H1 (cell line): ENCODE results near the gene SMURF2. TPM values are rescaled to one million over a fixed set of nuclear protein-coding genes. Genes with fewer than 3 reads are reported as not detected.
"Not testable (repeated sequence)": the region's sequence is repeated elsewhere in the genome, so short reads cannot be mapped to it uniquely, and the experiment has no call there.

ENCODE experiments used
- CTCF ChIA-PET: fragments of 300-600 bp; sonication (Branson Sonifier 250); formaldehyde crosslinking; loops from one replicate; lab custom pipeline; 2021; ENCODE audit not compliant: partially characterized antibody; lab: Charles Lee
- POLR2A ChIA-PET: fragments of 300-600 bp; sonication (Branson Sonifier 250); formaldehyde crosslinking; loops from one replicate; lab custom pipeline; 2021; ENCODE audit warnings: inconsistent platforms; ENCODE audit not compliant: partially characterized antibody; lab: Charles Lee
- DNase-seq, 2 experiments: peaks; one replicate each; pipeline versions ENCODE4 v3.0.0 to v3.0.0-alpha.2; 2010 to 2022; ENCODE audit warnings: low spot score in 2 of 2, low read depth in 1 of 2, mixed read lengths in 1 of 2
- FAIRE-seq: peaks from 2 replicates; lab custom pipeline; 2011; peaks lifted over from hg19 to GRCh38; lab: Jason Lieb, UNC
- H2AFZ ChIP-seq: 2 replicates; pipeline ENCODE4 v1.8.1; 2012; ENCODE audit warnings: low read length, inconsistent platforms
- H2AK5ac ChIP-seq: 2 replicates; pipeline ENCODE4 v1.6.1; 2013; ENCODE audit warnings: low read depth, low read length
- H2BK120ac ChIP-seq: replicated peaks from 2 replicates; pipeline ENCODE3; 2013; ENCODE audit warnings: low read depth, low read length, inconsistent platforms
- H2BK12ac ChIP-seq: 2 replicates; pipeline ENCODE4 v1.6.1; 2013; ENCODE audit warnings: low read depth, low read length
- H2BK15ac ChIP-seq: 2 replicates; pipeline ENCODE4 v1.6.1; 2013; ENCODE audit warnings: low read length
- H2BK20ac ChIP-seq: 2 replicates; pipeline ENCODE4 v1.6.1; 2013; ENCODE audit warnings: low read length
- H2BK5ac ChIP-seq: 2 replicates; pipeline ENCODE4 v1.6.1; 2013; ENCODE audit warnings: low read depth, low read length
- H3K14ac ChIP-seq: 2 replicates; pipeline ENCODE4 v1.6.1; 2013; ENCODE audit warnings: inconsistent platforms; ENCODE audit not compliant: insufficient read length
- H3K18ac ChIP-seq: 2 replicates; pipeline ENCODE4 v1.6.1; 2013; ENCODE audit warnings: low read length; ENCODE audit errors: extremely low read depth
- H3K23ac ChIP-seq: 2 replicates; pipeline ENCODE4 v1.6.1; 2013; ENCODE audit warnings: inconsistent platforms; ENCODE audit not compliant: insufficient read length
- H3K23me2 ChIP-seq: 2 replicates; pipeline ENCODE4 v1.6.1; 2013; ENCODE audit warnings: low read depth, low read length
- H3K27ac ChIP-seq: 2 replicates; pipeline ENCODE4 v1.6.1; 2011; ENCODE audit warnings: low read depth, low read length, inconsistent platforms
- H3K27me3 ChIP-seq, 4 experiments: replicated peaks in 1 of 4; 1 replicate in 1 of 4; 2 replicates in 3 of 4; pipeline versions ENCODE4 v1.6.1 to v1.8.1; 2011 to 2013; ENCODE audit warnings: low read length in 3 of 4, mild to moderate bottlenecking in 3 of 4, inconsistent platforms in 2 of 4, mixed read lengths in 2 of 4, moderate library complexity in 1 of 4; ENCODE audit not compliant: control insufficient read depth in 3 of 4, insufficient read depth in 3 of 4; ENCODE audit errors: extremely low read depth in 1 of 4
- H3K36me3 ChIP-seq, 4 experiments: 2 replicates each; pipeline versions ENCODE4 v1.6.1 to v1.8.1; 2011 to 2013; ENCODE audit warnings: mild to moderate bottlenecking in 4 of 4, low read length in 3 of 4, moderate library complexity in 2 of 4, control low read depth in 1 of 4, inconsistent platforms in 1 of 4; ENCODE audit not compliant: insufficient read depth in 4 of 4, control insufficient read depth in 2 of 4
- H3K4ac ChIP-seq: replicated peaks from 2 replicates; pipeline ENCODE3; 2013; ENCODE audit warnings: low read length, low read depth, mixed read lengths, inconsistent platforms; ENCODE audit not compliant: insufficient read length
- H3K4me1 ChIP-seq, 4 experiments: replicated peaks in 1 of 4; 1 replicate in 1 of 4; 2 replicates in 3 of 4; pipeline versions ENCODE4 v1.6.1 to v1.8.1; 2011 to 2013; ENCODE audit warnings: low read length in 3 of 4, inconsistent platforms in 2 of 4, mixed read lengths in 1 of 4; ENCODE audit not compliant: insufficient read depth in 4 of 4, control insufficient read depth in 3 of 4
- H3K4me2 ChIP-seq, 2 experiments: 2 replicates each; pipeline versions ENCODE4 v1.6.1 to v1.8.1; 2011 to 2013; ENCODE audit warnings: low read depth in 2 of 2, low read length in 2 of 2, control low read depth in 1 of 2, inconsistent platforms in 1 of 2, mild to moderate bottlenecking in 1 of 2; ENCODE audit not compliant: insufficient read depth in 1 of 2
- H3K4me3 ChIP-seq, 4 experiments: fragments of 200-600, 300-600 bp in 1 of 4; sonication (generic), shearing (Covaris generic), sonication (Bioruptor Twin) in 1 of 4; 2 replicates each; pipeline versions ENCODE4 v1.5.1 to v1.8.1; 2011 to 2016; ENCODE audit warnings: low read length in 4 of 4, low read depth in 3 of 4, control low read depth in 2 of 4, inconsistent platforms in 2 of 4, mild to moderate bottlenecking in 2 of 4, mixed read lengths in 1 of 4, moderate library complexity in 1 of 4; ENCODE audit not compliant: insufficient read depth in 2 of 4; ENCODE audit errors: extremely low read depth in 1 of 4
- H3K56ac ChIP-seq: replicated peaks from 2 replicates; pipeline ENCODE3; 2013; ENCODE audit warnings: low read depth, mild to moderate bottlenecking, mixed read lengths, low read length, inconsistent platforms; ENCODE audit not compliant: insufficient read length
- H3K79me1 ChIP-seq: 2 replicates; pipeline ENCODE4 v1.6.1; 2013; ENCODE audit warnings: low read depth, low read length, control low read depth
- H3K79me2 ChIP-seq, 2 experiments: 2 replicates each; pipeline versions ENCODE4 v1.6.1 to v1.8.1; 2012 to 2013; ENCODE audit warnings: low read length in 2 of 2, mild to moderate bottlenecking in 2 of 2, inconsistent platforms in 1 of 2; ENCODE audit not compliant: insufficient read depth in 2 of 2, control insufficient read depth in 1 of 2
- H3K9ac ChIP-seq, 4 experiments: replicated peaks in 1 of 4; 1 replicate in 1 of 4; 2 replicates in 3 of 4; pipeline versions ENCODE4 v1.6.1 to v1.8.1; 2011 to 2013; ENCODE audit warnings: low read depth in 3 of 4, low read length in 3 of 4, control low read depth in 2 of 4, mild to moderate bottlenecking in 2 of 4, moderate library complexity in 2 of 4, inconsistent platforms in 1 of 4; ENCODE audit errors: extremely low read depth in 1 of 4
- H3K9me3 ChIP-seq, 2 experiments: 2 replicates each; pipeline versions ENCODE4 v1.6.1 to v1.8.1; 2012 to 2013; ENCODE audit warnings: mild to moderate bottlenecking in 2 of 2, moderate library complexity in 2 of 2, control low read depth in 1 of 2, inconsistent platforms in 1 of 2, low read depth in 1 of 2, low read length in 1 of 2, mixed read lengths in 1 of 2; ENCODE audit not compliant: insufficient read depth in 2 of 2
- H4K20me1 ChIP-seq, 2 experiments: replicated peaks in 1 of 2; 2 replicates each; pipeline versions ENCODE3 to v1.8.1; 2011 to 2013; ENCODE audit warnings: inconsistent platforms in 2 of 2, low read length in 2 of 2, mild to moderate bottlenecking in 1 of 2; ENCODE audit not compliant: insufficient read depth in 2 of 2, control insufficient read depth in 1 of 2
- H4K5ac ChIP-seq: 2 replicates; pipeline ENCODE4 v1.6.1; 2013; ENCODE audit warnings: low read length, low read depth, mixed read lengths, inconsistent platforms; ENCODE audit not compliant: insufficient read length
- H4K8ac ChIP-seq: 2 replicates; pipeline ENCODE4 v1.8.0; 2013; ENCODE audit warnings: mild to moderate bottlenecking, moderate library complexity, low read length, inconsistent platforms; ENCODE audit not compliant: insufficient read depth; ENCODE audit errors: extremely low read depth
- H4K91ac ChIP-seq: replicated peaks from 2 replicates; pipeline ENCODE3; 2013; ENCODE audit warnings: low read length, mixed read lengths, inconsistent platforms; ENCODE audit not compliant: insufficient read length
- WGBS, 2 experiments: shearing (Covaris generic) in 1 of 2; methylation state at CpG; one replicate each; pipeline versions ENCODE4 v1.1.6 to v1.1.7; 2013 to 2015; ENCODE audit warnings: low lambda C conversion rate in 2 of 2, mixed read lengths in 2 of 2, inconsistent platforms in 1 of 2, low coverage in 1 of 2, missing lambda C conversion rate in 1 of 2; ENCODE audit not compliant: insufficient replicate concordance in 2 of 2, insufficient coverage in 1 of 2, insufficient read length in 1 of 2; ENCODE audit errors: extremely low coverage in 1 of 2, missing lambda C conversion rate in 1 of 2; 5-methylcytosine and 5-hydroxymethylcytosine counted together
- polyA plus RNA-seq, 7 experiments: library from polyadenylated mRNA; depleted of rRNA in 3 of 7; stranded (reverse) in 5 of 7; unstranded in 2 of 7; fragments of >200 nt in 5 of 7; fragments of 200-250 nt in 2 of 7; gene quantifications; 1 replicate in 5 of 7; 2 replicates in 1 of 7; 4 replicates in 1 of 7; pipeline versions ENCODE4 v1.2.1 to v1.2.3, GENCODE V29; 2011 to 2013; ENCODE audit warnings: missing spikeins in 2 of 7, mixed read lengths in 2 of 7
- total RNA-seq: library from RNA; stranded (reverse); fragmentation: NEBNext Ultra II Directional; extraction: Animal tissue kit (Norgen Biotek cat#: 25700); gene quantifications from 2 replicates; pipeline ENCODE4 v1.2.1, GENCODE V29; 2021

SMURF2 gene
- total and polyA plus RNA-seq, 2 of the 8 experiments (the other 6 are each of a cell fraction or from before 2014, with no cell fraction given), result 7.2 to 29.2 TPM

DNA sequence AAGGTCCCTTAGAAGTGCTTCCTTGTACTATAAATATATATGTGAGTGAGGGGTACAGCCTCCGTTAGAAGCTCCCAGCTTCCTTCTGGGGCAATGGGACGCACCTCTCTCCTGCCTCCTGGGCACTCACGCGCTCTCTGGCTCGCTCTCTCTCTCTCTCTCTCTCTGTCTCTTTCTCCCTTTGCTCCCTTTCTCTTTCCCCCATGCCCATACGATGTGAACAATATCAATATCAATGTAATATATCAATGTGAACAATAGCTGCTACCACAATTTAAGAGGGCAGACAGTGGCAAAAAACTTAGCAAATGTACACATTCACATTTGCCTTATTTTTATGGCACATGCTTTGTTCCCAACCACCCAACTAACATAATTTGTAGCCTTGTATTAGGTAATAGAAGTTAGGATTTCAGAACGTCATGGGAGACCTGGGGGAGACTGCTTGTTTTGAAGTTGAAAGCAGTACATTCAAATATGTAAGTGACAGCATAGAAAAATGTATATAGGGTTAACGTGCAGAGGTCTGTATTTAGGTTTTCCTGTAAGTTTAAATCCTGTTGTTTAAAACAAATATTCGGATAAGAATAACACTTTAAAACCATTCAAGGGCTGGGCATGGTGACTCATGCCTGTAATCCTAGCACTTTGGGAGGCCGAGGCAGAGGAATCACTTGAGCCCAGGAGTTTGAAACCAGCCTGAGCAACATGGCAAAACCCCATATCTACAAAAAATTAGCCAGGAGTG, 8.9 kb upstream of the SMURF2 start:
- H2BK12ac ChIP-seq, H2BK5ac ChIP-seq, CTCF ChIA-PET, DNase-seq, H4K20me1 ChIP-seq, H2AK5ac ChIP-seq, H3K9ac ChIP-seq, H3K27me3 ChIP-seq, H2BK120ac ChIP-seq, FAIRE-seq, H3K4ac ChIP-seq, H3K56ac ChIP-seq, H3K9me3 ChIP-seq, H3K23me2 ChIP-seq, H3K27ac ChIP-seq, H3K4me3 ChIP-seq, H4K8ac ChIP-seq, H3K14ac ChIP-seq, H3K4me2 ChIP-seq, H3K18ac ChIP-seq, H4K5ac ChIP-seq, H3K79me2 ChIP-seq, H2BK15ac ChIP-seq, H3K79me1 ChIP-seq, H3K36me3 ChIP-seq, H3K23ac ChIP-seq, H3K4me1 ChIP-seq, H4K91ac ChIP-seq, H2AFZ ChIP-seq, H2BK20ac ChIP-seq: not testable (repeated sequence)
- 84% methylated on average over 10 of the region's 10 CpGs; no CpG with 5 or more reads in 1 of the 2 experiments for WGBS, 2 experiments
- POLR2A ChIA-PET, result interaction anchor here (1.0 to 1.4 kb wide), 2 partner anchors 9 to 166 kb away, joined by 3 to 6 read pairs; partner anchors contain the start of gene SMURF2
